ENCODE data around the gene MICALL1. TPM values are rescaled to one million over a fixed set of nuclear protein-coding genes. Genes with fewer than 3 reads are reported as not detected.
A peak's percentile ranks its signal among the peaks of the same experiment; 100 is the strongest.

Gene MICALL1
- total and polyA plus RNA-seq, 7 experiments from 2014 or later, result 2.2 to 40.0 (median 24.4) TPM

- Histone ChIP-seq H3K27ac (ENCODE audit: low read depth, low read length) (no peak overlapping the region), H3K9me3 (ENCODE audit: control insufficient read depth in 2 of 3, low read length in 3 of 3) (no peaks in the 10 kb centered on the region), H3K27me3 (ENCODE audit: control insufficient read depth in 2 of 2, insufficient read depth in 2 of 2, low read length in 2 of 2) (no peaks in the 10 kb centered on the region), H3K4me3 (ENCODE audit: low read length) (no peak overlapping the region), H3K36me3 (ENCODE audit: control insufficient read depth in 2 of 3, insufficient read depth in 3 of 3, low read length in 3 of 3) (peaks cover 0 to 7% (median 0%) of the 10 kb centered on the region in 3 experiments), H3K4me1 (ENCODE audit: control insufficient read depth in 2 of 2, insufficient read depth in 2 of 2, low read length in 2 of 2) (peaks cover 0 to 9% of the 10 kb centered on the region in 2 donors)
- H3K36me3 Mint-ChIP-seq, result peaks cover 0 to 11% (median 4%) of the 10 kb centered on the region in 5 donors
- no peaks in the 10 kb centered on the region for H3K27me3 Mint-ChIP-seq
- peak overlapping the region in 1 of 10 donors; percentile 7 for H3K4me3 Mint-ChIP-seq
- DNase-seq (no peak), ATAC-seq (no peak)
- POLR2A ChIA-PET, result interaction anchor here (1.2 kb wide), 1 partner anchor 15 kb away, joined by 5 read pairs; no protein-coding TSS in a partner anchor
- CTCF ChIA-PET, result no interaction called here
- intact Hi-C loops (cut with micrococcal nuclease), result no loop called here
- peaks cover 20 to 38% (median 28%) of the 10 kb centered on the region in 7 donors for H3K4me1 Mint-ChIP-seq
- peak overlapping the region in 6 of 9 donors; percentile 32 to 87 (median 45) for H3K27ac Mint-ChIP-seq
- H3K9me3 Mint-ChIP-seq, result peaks cover 0 to 2% (median 0%) of the 10 kb centered on the region in 11 donors
Observed at GRCh38 chr22:37910890-37911672, 5.0 kb downstream of the MICALL1 start.

DNA sequence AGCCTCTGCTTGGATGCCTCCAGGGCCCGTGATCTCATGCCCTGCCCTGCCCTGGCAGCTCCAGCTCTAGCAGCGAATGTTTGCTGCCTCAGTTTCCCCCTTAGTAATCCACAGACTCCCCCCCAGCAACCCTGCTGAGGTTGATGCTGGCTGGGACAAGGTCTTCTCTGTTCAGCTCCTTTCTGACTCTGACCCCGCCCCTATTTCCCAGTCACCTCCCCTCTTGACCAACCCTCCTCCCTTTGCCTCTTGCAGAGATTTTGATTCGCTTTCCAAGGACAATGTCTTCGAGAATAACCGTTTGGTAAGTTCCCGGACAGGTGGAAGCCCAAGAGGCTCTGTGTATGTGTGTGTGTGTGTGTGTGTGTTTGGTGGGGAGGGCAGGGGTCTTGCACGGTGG, 5.6 kb downstream of the MICALL1 start:
- H3K27me3 Mint-ChIP-seq, result no peaks in the 10 kb centered on the region
- peaks cover 0 to 2% (median 0%) of the 10 kb centered on the region in 11 donors for H3K9me3 Mint-ChIP-seq
- intact Hi-C loops (cut with micrococcal nuclease), result no loop called here
- peak overlapping the region in 6 of 9 donors; percentile 30 to 72 (median 50) for H3K27ac Mint-ChIP-seq
- H3K4me3 Mint-ChIP-seq, result no peak overlapping the region
- DNase-seq (no peak), ATAC-seq (no peak)
- H3K4me1 ChIP-seq (ENCODE audit: control insufficient read depth in 2 of 2, insufficient read depth in 2 of 2, low read length in 2 of 2), result peaks cover 0 to 9% of the 10 kb centered on the region in 2 donors
- H3K9me3 ChIP-seq (ENCODE audit: control insufficient read depth in 2 of 3, low read length in 3 of 3), result no peaks in the 10 kb centered on the region
- peaks cover 20 to 38% (median 28%) of the 10 kb centered on the region in 7 donors for H3K4me1 Mint-ChIP-seq
- ChIA-PET POLR2A (no interaction called here), CTCF (no interaction called here)
- H3K4me3 ChIP-seq (ENCODE audit: low read length), result no peak overlapping the region
- peaks cover 0 to 16% (median 4%) of the 10 kb centered on the region in 5 donors for H3K36me3 Mint-ChIP-seq
- no peaks in the 10 kb centered on the region for H3K27me3 ChIP-seq (ENCODE audit: control insufficient read depth in 2 of 2, insufficient read depth in 2 of 2, low read length in 2 of 2)
- no peak overlapping the region for H3K27ac ChIP-seq (ENCODE audit: low read depth, low read length)
- peaks cover 0 to 14% (median 0%) of the 10 kb centered on the region in 3 experiments for H3K36me3 ChIP-seq (ENCODE audit: control insufficient read depth in 2 of 3, insufficient read depth in 3 of 3, low read length in 3 of 3)

GRCh38 chr22:37912171-37912570, 6.1 kb downstream of the MICALL1 start:
- ATAC-seq, result peak; percentile 48
- peaks cover 0 to 16% (median 4%) of the 10 kb centered on the region in 5 donors for H3K36me3 Mint-ChIP-seq
- ChIA-PET POLR2A (no interaction called here), CTCF (no interaction called here)
- Histone ChIP-seq H3K4me1 (ENCODE audit: control insufficient read depth in 2 of 2, insufficient read depth in 2 of 2, low read length in 2 of 2) (peaks cover 0 to 5% of the 10 kb centered on the region in 2 donors), H3K27me3 (ENCODE audit: control insufficient read depth in 2 of 2, insufficient read depth in 2 of 2, low read length in 2 of 2) (no peaks in the 10 kb centered on the region), H3K4me3 (ENCODE audit: low read length) (no peak overlapping the region), H3K9me3 (ENCODE audit: control insufficient read depth in 2 of 3, low read length in 3 of 3) (no peaks in the 10 kb centered on the region), H3K27ac (ENCODE audit: low read depth, low read length) (peak overlapping the region; percentile 3), H3K36me3 (ENCODE audit: control insufficient read depth in 2 of 3, insufficient read depth in 3 of 3, low read length in 3 of 3) (peaks cover 0 to 16% (median 0%) of the 10 kb centered on the region in 3 experiments)
- H3K4me1 Mint-ChIP-seq, result peaks cover 18 to 34% (median 26%) of the 10 kb centered on the region in 7 donors
- peaks cover 0 to 2% (median 0%) of the 10 kb centered on the region in 11 donors for H3K9me3 Mint-ChIP-seq
- DNase-seq, result peak in 1 of 9 donors; percentile 36
- H3K4me3 Mint-ChIP-seq, result no peak overlapping the region
- no peaks in the 10 kb centered on the region for H3K27me3 Mint-ChIP-seq
- intact Hi-C loops (cut with micrococcal nuclease), result no loop called here
- peak overlapping the region in 6 of 9 donors; percentile 43 to 72 (median 59) for H3K27ac Mint-ChIP-seq

GRCh38 chr22:37913233-37913721, 7.2 kb downstream of the MICALL1 start:
- ChIA-PET CTCF (interaction anchor here (1.1 kb wide), 1 partner anchor 50 kb away, joined by 3 read pairs; no protein-coding TSS in a partner anchor), POLR2A (no interaction called here)
- Histone ChIP-seq H3K36me3 (ENCODE audit: control insufficient read depth in 2 of 3, insufficient read depth in 3 of 3, low read length in 3 of 3) (peaks cover 0 to 27% (median 4%) of the 10 kb centered on the region in 3 experiments), H3K9me3 (ENCODE audit: control insufficient read depth in 2 of 3, low read length in 3 of 3) (no peaks in the 10 kb centered on the region), H3K4me1 (ENCODE audit: control insufficient read depth in 2 of 2, insufficient read depth in 2 of 2, low read length in 2 of 2) (no peaks in the 10 kb centered on the region), H3K27me3 (ENCODE audit: control insufficient read depth in 2 of 2, insufficient read depth in 2 of 2, low read length in 2 of 2) (no peaks in the 10 kb centered on the region), H3K4me3 (ENCODE audit: low read length) (no peak overlapping the region), H3K27ac (ENCODE audit: low read depth, low read length) (no peak overlapping the region)
- Mint-ChIP-seq H3K4me1 (peaks cover 10 to 26% (median 18%) of the 10 kb centered on the region in 7 donors), H3K9me3 (peaks cover 0 to 2% (median 0%) of the 10 kb centered on the region in 11 donors), H3K36me3 (peaks cover 0 to 16% (median 0%) of the 10 kb centered on the region in 5 donors), H3K27ac (peak overlapping the region in 2 of 9 donors; percentile 25 to 62), H3K27me3 (no peaks in the 10 kb centered on the region), H3K4me3 (no peak overlapping the region)
- ATAC-seq (no peak), DNase-seq (no peak)
- intact Hi-C loops (cut with micrococcal nuclease), result no loop called here

GRCh38 chr22:37916311-37916710, 10.2 kb downstream of the MICALL1 start:
- H3K27ac Mint-ChIP-seq, result no peak overlapping the region
- intact Hi-C loops (cut with micrococcal nuclease), result no loop called here
- DNase-seq, result no peak
- no peaks in the 10 kb centered on the region for H3K27me3 ChIP-seq (ENCODE audit: control insufficient read depth in 2 of 2, insufficient read depth in 2 of 2, low read length in 2 of 2)
- H3K4me3 Mint-ChIP-seq, result no peak overlapping the region
- no peak for ATAC-seq
- H3K27me3 Mint-ChIP-seq, result no peaks in the 10 kb centered on the region
- POLR2A ChIA-PET, result interaction anchor here (0.5 to 0.6 kb wide), 2 partner anchors 8 to 18 kb away, joined by 3 to 4 read pairs; no protein-coding TSS in a partner anchor
- CTCF ChIA-PET, result interaction anchor here (1.2 kb wide), 1 partner anchor 29 kb away, joined by 3 read pairs; no protein-coding TSS in a partner anchor
- H3K4me3 ChIP-seq (ENCODE audit: low read length), result no peak overlapping the region
- H3K4me1 Mint-ChIP-seq, result peaks cover 6 to 16% (median 9%) of the 10 kb centered on the region in 7 donors
- H3K9me3 ChIP-seq (ENCODE audit: control insufficient read depth in 2 of 3, low read length in 3 of 3), result no peaks in the 10 kb centered on the region
- H3K27ac ChIP-seq (ENCODE audit: low read depth, low read length), result no peak overlapping the region
- no peaks in the 10 kb centered on the region for H3K9me3 Mint-ChIP-seq
- no peaks in the 10 kb centered on the region for H3K4me1 ChIP-seq (ENCODE audit: control insufficient read depth in 2 of 2, insufficient read depth in 2 of 2, low read length in 2 of 2)
- H3K36me3 ChIP-seq (ENCODE audit: control insufficient read depth in 2 of 3, insufficient read depth in 3 of 3, low read length in 3 of 3), result peaks cover 0 to 37% (median 4%) of the 10 kb centered on the region in 3 experiments
- H3K36me3 Mint-ChIP-seq, result peaks cover 0 to 17% (median 4%) of the 10 kb centered on the region in 5 donors

DNA sequence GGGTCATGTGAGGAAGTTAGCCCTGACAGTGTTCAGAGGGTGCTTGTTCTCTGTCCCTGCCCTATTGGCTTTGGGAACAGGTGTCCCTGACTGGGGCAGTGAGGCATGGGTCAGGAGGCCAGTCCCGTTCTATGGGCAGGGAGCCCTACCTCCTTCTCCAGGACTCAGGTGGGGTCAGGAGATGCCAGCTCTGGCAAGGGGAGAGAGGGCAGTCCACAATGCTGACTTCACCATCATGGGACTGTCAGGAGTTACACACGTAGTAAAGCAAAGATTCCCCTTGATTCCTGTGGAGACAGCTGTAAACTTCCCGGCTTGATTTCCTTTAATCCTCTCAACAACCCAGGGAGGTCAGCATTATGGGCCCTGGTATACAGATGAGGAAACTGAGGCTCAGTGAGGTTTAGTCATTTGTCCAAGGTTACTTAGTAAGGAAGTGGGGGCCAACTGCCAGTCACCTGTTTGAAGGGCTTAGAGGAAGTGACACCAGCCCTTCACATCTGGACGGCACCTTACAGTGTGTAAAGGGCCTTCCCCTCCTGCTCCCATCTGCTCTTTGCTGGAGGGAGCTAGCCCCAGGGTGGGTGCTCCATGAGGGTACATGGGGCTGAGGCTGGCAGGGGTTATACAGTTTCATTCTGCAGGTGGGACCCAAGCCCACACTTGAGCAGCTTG, 11.9 kb downstream of the MICALL1 start:
- intact Hi-C loops (cut with micrococcal nuclease), result loop anchor here in 1 of 2 donors (1.0 kb wide), 1 partner anchor 11 kb away; no protein-coding TSS in a partner anchor
- Mint-ChIP-seq H3K4me3 (no peak overlapping the region), H3K36me3 (peaks cover 0 to 16% (median 4%) of the 10 kb centered on the region in 5 donors), H3K27me3 (no peaks in the 10 kb centered on the region), H3K9me3 (no peaks in the 10 kb centered on the region), H3K4me1 (peaks cover 0 to 7% (median 6%) of the 10 kb centered on the region in 7 donors), H3K27ac (peak overlapping the region in 2 of 9 donors; percentile 23 to 31)
- Histone ChIP-seq H3K9me3 (ENCODE audit: control insufficient read depth in 2 of 3, low read length in 3 of 3) (no peaks in the 10 kb centered on the region), H3K36me3 (ENCODE audit: control insufficient read depth in 2 of 3, insufficient read depth in 3 of 3, low read length in 3 of 3) (peaks cover 0 to 43% (median 4%) of the 10 kb centered on the region in 3 experiments), H3K27ac (ENCODE audit: low read depth, low read length) (no peak overlapping the region), H3K4me3 (ENCODE audit: low read length) (no peak overlapping the region), H3K4me1 (ENCODE audit: control insufficient read depth in 2 of 2, insufficient read depth in 2 of 2, low read length in 2 of 2) (no peaks in the 10 kb centered on the region), H3K27me3 (ENCODE audit: control insufficient read depth in 2 of 2, insufficient read depth in 2 of 2, low read length in 2 of 2) (no peaks in the 10 kb centered on the region)
- POLR2A ChIA-PET, result no interaction called here
- CTCF ChIA-PET, result interaction anchor here (1.2 kb wide), 1 partner anchor 31 kb away, joined by 3 read pairs; no protein-coding TSS in a partner anchor
- ATAC-seq (no peak), DNase-seq (no peak)

Data from naive thymus-derived CD4-positive, alpha-beta T cell (primary cell).